ENCODE measurements around the gene C9orf50.

Gene C9orf50

DNA sequence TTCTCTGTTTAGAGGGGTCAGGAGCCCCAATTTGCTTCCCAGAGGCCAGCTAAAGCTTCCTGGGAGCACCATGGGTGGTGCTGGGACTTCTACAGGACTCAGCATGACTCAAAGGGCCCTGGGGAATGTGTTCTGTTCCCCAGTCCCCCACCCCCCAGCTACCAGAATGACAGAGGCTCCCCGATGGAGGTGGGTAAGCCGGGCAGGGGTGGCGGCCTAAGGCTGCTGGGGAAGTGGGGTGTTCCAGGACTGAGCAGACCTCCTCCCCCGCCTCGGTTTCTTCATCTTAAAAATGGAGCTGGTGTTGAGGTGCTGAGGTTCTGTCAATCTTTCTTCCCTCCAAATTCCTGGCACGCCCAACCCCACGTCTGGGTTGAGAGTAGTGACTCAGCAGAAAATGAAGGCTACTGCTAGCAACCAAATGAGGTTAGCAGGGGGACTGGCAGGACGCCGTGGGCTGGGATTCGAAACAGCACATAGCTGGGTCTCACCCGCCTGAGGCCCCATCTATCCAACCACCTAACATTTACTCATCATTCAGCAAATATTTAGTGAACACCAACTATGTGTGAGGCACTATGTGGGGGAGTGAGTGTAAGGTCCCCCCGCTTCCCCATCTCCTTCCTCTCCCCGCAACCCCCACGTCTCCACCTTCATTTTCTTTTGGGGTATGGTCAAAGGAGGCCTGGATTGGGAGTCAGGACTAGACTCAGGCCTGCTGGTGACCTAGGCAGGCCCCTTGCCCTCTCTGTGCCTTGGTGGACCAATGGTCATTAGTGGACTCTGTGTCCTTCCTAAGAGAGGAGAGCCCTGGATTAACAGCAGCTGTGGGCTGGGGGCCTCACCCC, 50.2 kb downstream of the C9orf50 start:
- DNase-seq (ENCODE audit: insufficient read length) (no peak), FAIRE-seq (no peak)
- TF ChIP-seq TAF1 (IDR thresholded peaks at IDR 0.05; ENCODE audit: borderline replicate concordance, low read depth, low read length) (no peak), POLR2A (IDR thresholded peaks at IDR 0.05; ENCODE audit: low read depth, low read length) (no peak), POLR2AphosphoS5 (IDR thresholded peaks at IDR 0.05; ENCODE audit: low read depth, low read length) (no peak)

GRCh38 chr9:129569502-129570449, 51.1 kb downstream of the C9orf50 start:
- FAIRE-seq = peak; percentile 70
- no peak for DNase-seq (ENCODE audit: insufficient read length)
- no peak for TF ChIP-seq POLR2AphosphoS5 (IDR thresholded peaks at IDR 0.05; ENCODE audit: low read depth, low read length)
- TF ChIP-seq POLR2A (IDR thresholded peaks at IDR 0.05; ENCODE audit: low read depth, low read length) = no peak
- no peak for TF ChIP-seq TAF1 (IDR thresholded peaks at IDR 0.05; ENCODE audit: borderline replicate concordance, low read depth, low read length)

DNA sequence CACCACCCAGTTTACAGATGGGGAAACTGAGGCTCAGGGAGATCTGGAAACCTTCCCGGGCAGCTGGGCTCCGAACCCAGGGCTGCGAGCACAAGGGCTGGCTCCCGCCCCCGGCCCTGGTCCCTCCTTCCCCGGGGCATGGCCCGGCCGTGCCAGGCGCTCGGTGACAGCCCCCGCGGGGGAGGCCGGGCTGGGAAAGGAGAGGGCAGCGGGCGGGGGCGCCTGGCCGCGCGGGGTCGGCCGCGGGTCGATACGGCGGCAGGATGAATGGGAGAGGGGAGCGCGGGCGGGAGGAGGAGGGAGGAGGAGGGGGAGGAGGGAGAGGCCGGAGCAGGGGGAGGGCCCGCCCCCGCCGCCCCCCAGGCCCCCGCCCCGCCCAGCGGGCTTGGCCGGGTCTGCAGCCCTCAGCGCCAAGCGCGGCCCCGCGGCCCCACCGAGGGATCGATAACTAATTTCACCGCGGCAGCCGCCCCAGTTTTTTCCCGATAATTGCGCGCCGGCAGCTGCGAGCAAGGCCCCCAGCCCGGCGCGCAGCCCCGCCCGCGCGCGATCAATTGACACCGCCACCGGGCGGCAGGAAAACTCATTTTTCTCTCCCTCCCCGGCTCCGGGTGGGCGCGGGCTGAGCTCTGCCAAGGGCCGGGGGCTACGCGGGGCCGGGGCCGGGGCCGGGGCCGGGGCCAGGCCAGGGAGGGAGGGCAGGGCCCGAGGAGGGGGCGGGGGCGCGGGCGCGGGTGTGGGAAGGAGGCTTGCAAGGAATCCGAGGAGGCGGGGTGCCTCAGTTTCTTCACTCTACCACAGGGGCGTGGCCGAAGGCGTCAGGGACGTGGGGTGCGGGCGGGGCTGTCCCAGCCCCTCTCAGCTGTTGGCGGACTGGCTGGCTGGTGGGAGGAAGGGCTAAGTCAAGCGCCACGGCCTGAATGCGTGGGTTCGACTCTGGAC, 52.1 kb downstream of the C9orf50 start:
- DNase-seq (ENCODE audit: insufficient read length) (no peak), FAIRE-seq (no peak)
- no peak for TF ChIP-seq POLR2A (IDR thresholded peaks at IDR 0.05; ENCODE audit: low read depth, low read length)
- TF ChIP-seq POLR2AphosphoS5 (IDR thresholded peaks at IDR 0.05; ENCODE audit: low read depth, low read length) = no peak
- TF ChIP-seq TAF1 (IDR thresholded peaks at IDR 0.05; ENCODE audit: borderline replicate concordance, low read depth, low read length) = no peak

DNA sequence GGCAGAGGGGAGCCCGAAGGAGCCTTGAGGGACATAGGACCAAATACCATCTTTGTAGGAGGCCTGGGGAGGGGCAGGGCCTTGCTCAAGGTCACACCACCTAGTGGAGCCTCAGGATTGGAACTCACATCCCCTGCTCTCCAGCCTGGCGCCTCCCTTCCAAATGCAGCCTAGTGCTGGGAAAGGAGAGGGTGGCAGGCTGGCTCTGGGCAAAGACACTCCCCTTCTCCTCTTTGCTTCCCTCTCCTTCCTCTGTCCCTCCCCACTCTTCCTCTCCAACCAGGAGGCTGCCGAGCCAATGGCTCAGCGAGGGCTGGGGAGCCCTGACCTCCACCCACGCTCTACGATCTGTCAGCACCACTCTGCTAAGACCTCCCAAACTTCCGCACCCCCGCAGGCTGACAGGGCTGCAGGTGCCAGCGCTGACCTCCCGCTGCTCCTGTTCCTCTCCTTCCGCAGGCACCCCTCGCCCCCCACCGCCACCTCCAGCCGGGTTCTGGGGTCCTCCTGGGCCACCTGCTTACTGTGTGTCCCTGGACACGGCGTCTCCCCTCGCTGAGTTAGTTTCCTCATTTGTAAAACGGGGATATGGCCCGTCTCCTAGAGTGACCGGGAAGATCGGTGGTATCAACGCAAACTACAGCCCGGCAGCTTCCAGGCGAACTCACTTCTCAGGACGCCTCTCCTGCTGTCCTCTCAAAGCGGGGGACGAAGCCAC, 52.9 kb downstream of the C9orf50 start:
- FAIRE-seq = no peak
- TF ChIP-seq TAF1 (IDR thresholded peaks at IDR 0.05; ENCODE audit: borderline replicate concordance, low read depth, low read length) = no peak
- TF ChIP-seq POLR2A (IDR thresholded peaks at IDR 0.05; ENCODE audit: low read depth, low read length) = no peak
- no peak for TF ChIP-seq POLR2AphosphoS5 (IDR thresholded peaks at IDR 0.05; ENCODE audit: low read depth, low read length)

GRCh38 chr9:129567329-129567728, 53.6 kb downstream of the C9orf50 start:
- FAIRE-seq = no peak
- TF ChIP-seq POLR2AphosphoS5 (IDR thresholded peaks at IDR 0.05; ENCODE audit: low read depth, low read length) (no peak), TAF1 (IDR thresholded peaks at IDR 0.05; ENCODE audit: borderline replicate concordance, low read depth, low read length) (no peak), POLR2A (IDR thresholded peaks at IDR 0.05; ENCODE audit: low read depth, low read length) (no peak)
- no peak for DNase-seq (ENCODE audit: insufficient read length)

More for the DNA sequence above, 52.9 kb downstream of the C9orf50 start:
- DNase-seq (ENCODE audit: insufficient read length) = no peak

DNA sequence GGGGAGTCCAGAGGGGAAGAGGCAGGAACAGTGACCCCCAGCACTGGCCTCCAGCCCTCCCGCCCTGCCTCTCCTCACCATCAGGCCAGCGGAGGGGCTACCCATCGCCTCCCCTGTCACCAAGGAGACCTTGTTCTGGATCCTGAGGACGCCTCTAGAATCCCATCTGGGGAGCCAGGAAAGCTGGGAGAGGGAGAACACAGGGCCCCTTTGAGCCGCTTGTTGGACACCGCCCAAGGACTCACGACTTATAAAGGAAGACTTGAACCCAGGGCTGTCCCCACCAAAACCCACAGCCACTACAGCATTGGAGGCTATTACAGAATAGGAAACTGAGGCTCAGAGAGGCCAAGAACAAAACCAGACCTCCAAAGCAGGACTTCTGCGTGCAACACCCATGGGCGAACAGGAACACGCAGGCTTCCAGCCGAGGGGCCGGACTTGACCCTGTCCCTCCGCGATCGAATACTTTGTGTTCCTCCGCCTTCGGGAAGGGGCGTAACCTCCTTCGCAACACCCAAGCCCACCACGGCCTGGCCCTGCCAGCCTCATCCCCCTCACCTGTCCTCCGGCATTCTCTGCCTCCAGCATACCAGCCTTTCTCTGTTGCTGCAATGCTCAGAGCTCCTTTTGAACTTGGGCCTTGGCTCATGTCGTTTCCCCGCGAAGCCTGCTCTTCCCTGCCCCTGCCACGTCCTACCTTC, 54.2 kb downstream of the C9orf50 start:
- TF ChIP-seq TAF1 (IDR thresholded peaks at IDR 0.05; ENCODE audit: borderline replicate concordance, low read depth, low read length) (no peak), POLR2A (IDR thresholded peaks at IDR 0.05; ENCODE audit: low read depth, low read length) (no peak), POLR2AphosphoS5 (IDR thresholded peaks at IDR 0.05; ENCODE audit: low read depth, low read length) (no peak)
- DNase-seq (ENCODE audit: insufficient read length) = no peak
- FAIRE-seq = no peak

- FAIRE-seq = no peak
- TF ChIP-seq POLR2AphosphoS5 (IDR thresholded peaks at IDR 0.05; ENCODE audit: low read depth, low read length) = no peak
- no peak for TF ChIP-seq TAF1 (IDR thresholded peaks at IDR 0.05; ENCODE audit: borderline replicate concordance, low read depth, low read length)
- no peak for TF ChIP-seq POLR2A (IDR thresholded peaks at IDR 0.05; ENCODE audit: low read depth, low read length)
- no peak for DNase-seq (ENCODE audit: insufficient read length)
Measured at GRCh38 chr9:129562917-129563316, 58.0 kb downstream of the C9orf50 start.

- TF ChIP-seq POLR2AphosphoS5 (IDR thresholded peaks at IDR 0.05; ENCODE audit: low read depth, low read length) = no peak
- TF ChIP-seq TAF1 (IDR thresholded peaks at IDR 0.05; ENCODE audit: borderline replicate concordance, low read depth, low read length) = no peak
- TF ChIP-seq POLR2A (IDR thresholded peaks at IDR 0.05; ENCODE audit: low read depth, low read length) = no peak
- DNase-seq (ENCODE audit: insufficient read length) (no peak), FAIRE-seq (no peak)
Measured at GRCh38 chr9:129562514-129562913, 58.4 kb downstream of the C9orf50 start.
